Raji (cell line): ENCODE results near the gene SNAI3.

Source experiments
- POLR2A ChIP-seq: IDR thresholded peaks from 2 replicates; pipeline ENCODE4 v1.6.1; 2011; ENCODE audit warnings: low read depth, low read length, control low read depth; ENCODE audit not compliant: insufficient read depth

The SNAI3 gene

DNA sequence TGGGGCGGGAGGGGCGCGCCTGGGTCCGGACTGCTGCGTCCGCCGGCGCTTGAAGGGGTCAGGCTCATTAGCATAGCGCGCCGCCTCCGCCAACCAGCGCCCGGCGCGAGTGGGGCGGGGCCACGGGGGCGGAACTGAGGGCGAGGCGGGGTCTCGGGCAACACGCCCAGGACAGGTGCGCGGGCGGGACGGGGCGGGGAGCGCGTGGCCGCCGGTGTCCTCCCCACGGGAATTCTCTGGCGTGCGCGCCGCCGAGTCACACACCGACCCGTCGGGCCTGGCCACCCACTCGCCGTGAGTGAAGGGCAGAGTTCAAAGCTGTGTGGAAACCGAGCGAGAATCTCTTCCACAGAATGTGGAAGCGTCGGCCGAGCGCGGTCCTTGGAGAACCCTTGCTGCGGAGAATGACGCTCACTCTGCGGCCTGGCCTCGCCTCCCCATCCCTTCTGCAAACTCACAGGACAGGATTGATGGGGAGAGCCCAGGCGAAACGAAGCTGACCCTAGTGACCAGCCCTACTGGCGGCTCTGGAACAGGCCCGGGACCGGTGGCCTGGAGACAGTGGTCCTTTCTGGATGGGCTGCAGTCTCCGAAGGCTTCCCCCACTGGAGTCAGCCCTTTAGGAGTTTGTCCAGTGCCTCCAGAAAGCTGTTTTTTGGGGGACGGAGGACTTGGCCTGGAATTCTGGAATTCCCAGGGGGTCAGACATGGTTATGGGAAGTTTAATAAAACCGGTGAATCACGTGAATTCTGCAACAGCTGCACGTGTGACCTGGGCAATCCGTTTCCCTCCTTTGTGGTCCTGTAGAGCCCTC lies at the start of gene SNAI3:
TSS of gene SNAI3 (minus strand) at position 69 of the 815 bp plus-strand sequence. CDS start 101 bp downstream, outside the sequence.
- TF ChIP-seq POLR2A, result peak; percentile 35; the same call in 1 of the 2 replicates

DNA sequence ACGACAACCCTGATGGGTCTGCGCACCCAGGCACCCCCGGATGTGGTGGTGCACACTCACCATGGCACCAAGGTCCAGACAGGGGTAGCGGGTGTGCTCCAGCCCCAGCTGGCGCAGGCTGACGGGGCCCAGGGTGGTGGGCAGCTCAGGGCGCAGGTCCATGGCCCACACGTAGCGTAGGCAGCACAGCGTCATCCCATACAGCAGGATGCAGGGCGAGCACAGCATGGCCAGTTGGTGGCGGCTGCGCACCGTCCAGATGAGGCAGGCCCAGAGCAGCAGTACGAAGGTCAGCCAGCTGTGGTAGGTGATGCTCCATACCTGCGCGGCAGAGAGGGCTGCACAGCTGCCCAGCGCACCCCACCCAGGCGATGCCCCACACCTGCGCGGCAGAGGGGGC lies 49.8 kb upstream of the SNAI3 start:
- TF ChIP-seq POLR2A, result no peak

GRCh38 chr16:88735616-88736015 lies 49.3 kb upstream of the SNAI3 start:
- no peak for TF ChIP-seq POLR2A

GRCh38 chr16:88735121-88735520 lies 48.8 kb upstream of the SNAI3 start:
- TF ChIP-seq POLR2A, result no peak

GRCh38 chr16:88734361-88734728 lies 48.0 kb upstream of the SNAI3 start:
- no peak for TF ChIP-seq POLR2A

GRCh38 chr16:88733630-88734360 lies 47.5 kb upstream of the SNAI3 start:
- no peak for TF ChIP-seq POLR2A

- no peak for TF ChIP-seq POLR2A
Observed at GRCh38 chr16:88732961-88733294, 46.6 kb upstream of the SNAI3 start.

DNA sequence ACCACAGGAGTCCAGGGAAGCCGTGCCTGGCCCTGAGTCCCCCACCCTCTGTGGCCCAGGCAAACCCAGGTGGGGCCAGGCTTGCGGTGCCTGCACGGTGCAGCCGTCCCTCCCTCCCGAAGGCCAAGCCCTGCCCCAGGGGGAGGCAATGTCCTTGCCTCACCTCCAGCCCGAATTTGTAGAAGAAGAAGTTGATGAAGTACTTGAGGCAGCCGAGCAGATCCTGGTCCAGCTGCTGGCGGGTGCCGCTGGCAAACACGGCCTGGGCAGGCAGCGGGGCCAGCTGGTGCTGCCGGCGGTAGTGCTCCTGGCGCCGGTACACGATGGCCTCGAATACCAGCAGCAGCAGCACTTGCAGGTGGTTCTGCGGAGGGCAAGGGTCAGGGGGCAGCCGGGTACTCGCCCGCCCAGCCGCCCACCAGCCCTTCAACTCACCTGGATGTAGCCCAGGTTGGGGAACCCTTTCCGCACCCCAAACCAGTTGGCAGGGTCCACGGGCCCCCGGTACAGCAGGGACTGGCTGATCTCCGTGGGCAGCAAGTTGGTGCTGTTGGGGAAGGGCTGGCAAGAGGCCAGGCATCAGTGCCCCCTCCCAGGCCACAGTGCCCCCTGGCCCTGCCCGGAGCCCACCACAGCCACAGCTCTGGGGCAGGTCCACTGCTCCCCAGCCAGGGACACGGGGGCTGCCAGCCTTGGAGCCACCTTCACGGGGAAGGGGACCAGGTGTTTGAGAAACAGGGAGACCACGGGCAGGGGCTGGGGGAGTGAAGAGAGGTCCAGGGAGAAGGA lies 46.1 kb upstream of the SNAI3 start:
- no peak for TF ChIP-seq POLR2A

GRCh38 chr16:88731699-88732098 lies 45.4 kb upstream of the SNAI3 start:
- no peak for TF ChIP-seq POLR2A

DNA sequence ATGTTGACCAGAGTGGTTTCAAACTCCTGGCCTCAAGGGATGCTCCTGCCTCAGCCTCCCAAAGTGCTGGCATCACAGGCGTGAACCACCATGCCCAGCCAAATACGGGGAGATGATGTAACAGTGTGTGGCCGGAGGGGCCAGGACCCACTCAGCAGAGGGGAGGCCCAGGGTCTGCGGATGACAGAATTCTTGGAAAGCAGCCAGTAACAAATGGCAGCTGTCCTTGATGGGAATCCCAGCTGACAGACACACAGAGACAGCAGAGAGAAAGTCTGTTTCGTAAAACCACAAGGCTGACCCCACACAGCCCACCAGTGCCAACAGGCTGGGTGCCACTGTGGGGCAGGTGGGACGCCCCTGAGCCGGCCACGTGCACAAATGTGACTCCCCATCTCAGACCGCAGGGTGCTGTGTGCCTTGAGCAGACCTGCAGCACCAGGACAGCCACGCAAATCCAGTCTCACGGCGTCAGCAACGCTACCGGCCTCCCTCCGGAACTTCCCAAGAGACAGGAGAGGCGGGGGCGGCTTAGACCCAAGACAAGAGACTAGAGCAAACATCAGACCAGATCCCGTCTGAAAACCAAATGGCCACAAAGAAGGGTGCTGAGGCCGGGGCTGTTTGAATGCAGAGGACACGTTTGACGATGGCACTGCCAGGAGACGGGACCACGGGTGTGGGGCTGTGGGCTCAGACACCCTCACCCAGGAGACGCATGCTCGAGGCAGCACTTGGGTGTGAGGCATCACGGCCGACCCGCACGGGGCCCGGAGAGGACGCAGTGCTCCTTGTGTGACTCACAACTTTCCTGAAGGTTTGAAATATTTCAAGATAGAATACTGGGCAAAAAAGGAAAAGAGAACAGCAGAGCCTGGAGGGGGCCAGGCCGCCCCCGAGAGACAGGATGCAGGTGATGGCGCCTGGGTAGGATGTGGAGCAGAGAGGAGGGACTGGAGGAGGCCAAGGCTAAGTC lies 44.6 kb upstream of the SNAI3 start:
- TF ChIP-seq POLR2A, result no peak

GRCh38 chr16:88727871-88728270 lies 41.6 kb upstream of the SNAI3 start:
- no peak for TF ChIP-seq POLR2A

GRCh38 chr16:88726981-88727380 lies 40.7 kb upstream of the SNAI3 start:
- TF ChIP-seq POLR2A, result no peak

GRCh38 chr16:88726408-88726749 lies 40.1 kb upstream of the SNAI3 start:
- no peak for TF ChIP-seq POLR2A

- no peak for TF ChIP-seq POLR2A
Observed at GRCh38 chr16:88725609-88726407, 39.5 kb upstream of the SNAI3 start.
